NCI-H1417 (cell line): ENCODE measurements around the gene ALG9.
A peak's percentile ranks its signal among the peaks of the same experiment; 100 is the strongest.

Experiments
- DNase-seq, 3 experiments: peaks; one replicate each; lab custom pipeline; 2025; lab: John Stamatoyannopoulos, UW

Gene ALG9

GRCh38 chr11:111834432-111835163 is 36.8 kb downstream of the ALG9 start:
- DNase-seq: no peak

GRCh38 chr11:111833524-111833923 is 37.9 kb downstream of the ALG9 start:
- DNase-seq: no peak

- DNase-seq: no peak
Measured at GRCh38 chr11:111829185-111829968, 42.0 kb downstream of the ALG9 start.

GRCh38 chr11:111826322-111826950 is 44.9 kb downstream of the ALG9 start:
- DNase-seq: no peak

- DNase-seq: no peak
Measured at GRCh38 chr11:111823629-111824028, 47.8 kb downstream of the ALG9 start.

GRCh38 chr11:111823131-111823530 is 48.2 kb downstream of the ALG9 start:
- DNase-seq: no peak

GRCh38 chr11:111819829-111820237 is 51.5 kb downstream of the ALG9 start:
- DNase-seq: no peak

GRCh38 chr11:111819161-111819828 is 52.1 kb downstream of the ALG9 start:
- DNase-seq: no peak

- no peak for DNase-seq
Measured at GRCh38 chr11:111815489-111815888, 55.9 kb downstream of the ALG9 start.

- no peak for DNase-seq
Measured at GRCh38 chr11:111814557-111815320, 56.6 kb downstream of the ALG9 start.

GRCh38 chr11:111814106-111814505 is 57.3 kb downstream of the ALG9 start:
- no peak for DNase-seq

- no peak for DNase-seq
Measured at GRCh38 chr11:111812211-111812610, 59.2 kb downstream of the ALG9 start.

GRCh38 chr11:111811445-111811844 is 59.9 kb downstream of the ALG9 start:
- no peak for DNase-seq

GRCh38 chr11:111808834-111809233 is 62.5 kb downstream of the ALG9 start:
- DNase-seq: no peak

GRCh38 chr11:111808063-111808588 is 63.3 kb downstream of the ALG9 start:
- DNase-seq: no peak

- DNase-seq: no peak
Measured at GRCh38 chr11:111807076-111807475, 64.3 kb downstream of the ALG9 start.

GRCh38 chr11:111801135-111801534 is 70.2 kb downstream of the ALG9 start:
- peak in 1 of 3 experiments; percentile 52 for DNase-seq

- peak in 2 of 3 experiments; percentile 48 to 72 for DNase-seq
Measured at GRCh38 chr11:111798279-111798678, 73.1 kb downstream of the ALG9 start.

- peak in 1 of 3 experiments; percentile 9 for DNase-seq
Measured at GRCh38 chr11:111797145-111797581, 74.2 kb downstream of the ALG9 start.

GRCh38 chr11:111796696-111797095 is 74.7 kb downstream of the ALG9 start:
- no peak for DNase-seq

GRCh38 chr11:111795334-111795985 is 75.9 kb downstream of the ALG9 start:
- no peak for DNase-seq
